ENCODE measurements around the gene ARHGEF39.
A peak's percentile ranks its signal among the peaks of the same experiment; 100 is the strongest.
"Not testable (repeated sequence)": the region's sequence is repeated elsewhere in the genome, so short reads cannot be mapped to it uniquely, and the experiment has no call there.

Gene ARHGEF39

DNA sequence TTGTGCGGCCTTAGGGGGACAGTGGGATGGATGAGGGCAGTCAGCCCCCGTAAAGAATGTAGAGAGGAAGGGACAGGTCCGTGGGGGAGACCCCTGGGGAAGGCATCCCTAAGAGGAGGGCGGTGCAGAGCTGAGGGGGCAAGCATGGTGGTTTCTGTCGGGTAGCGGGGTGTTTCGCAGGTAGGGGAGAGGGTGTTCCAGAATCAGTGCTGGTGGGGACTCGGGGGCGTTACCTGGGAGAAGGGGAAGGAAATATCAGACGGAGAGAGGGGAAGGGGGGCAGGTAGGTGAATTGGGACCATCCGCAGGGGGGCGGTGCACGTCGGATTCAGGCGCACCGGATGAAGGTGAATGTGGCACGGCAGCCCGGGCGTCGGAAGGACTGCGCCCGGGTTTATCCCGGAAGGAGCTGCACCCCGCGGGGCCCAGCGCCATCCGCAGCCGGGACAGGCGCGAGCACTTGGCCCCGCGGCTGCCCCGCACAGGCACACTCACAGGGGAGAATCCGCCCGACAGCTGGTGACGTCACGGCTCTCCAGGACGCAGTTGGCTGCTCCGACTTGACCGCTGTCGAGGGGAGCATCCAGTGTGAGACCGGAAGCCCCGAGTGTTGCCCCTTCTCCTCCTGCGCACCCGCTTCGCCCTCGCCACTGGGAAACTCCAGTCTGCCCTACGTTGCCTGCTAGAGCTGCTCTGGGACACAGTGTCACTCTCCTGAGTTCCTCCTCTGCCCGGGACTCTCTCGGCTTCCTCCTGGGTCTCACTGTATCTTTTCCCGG, 48.1 kb downstream of the ARHGEF39 start:
- DNase-seq: peak in 1 of 2 experiments; percentile 19

DNA sequence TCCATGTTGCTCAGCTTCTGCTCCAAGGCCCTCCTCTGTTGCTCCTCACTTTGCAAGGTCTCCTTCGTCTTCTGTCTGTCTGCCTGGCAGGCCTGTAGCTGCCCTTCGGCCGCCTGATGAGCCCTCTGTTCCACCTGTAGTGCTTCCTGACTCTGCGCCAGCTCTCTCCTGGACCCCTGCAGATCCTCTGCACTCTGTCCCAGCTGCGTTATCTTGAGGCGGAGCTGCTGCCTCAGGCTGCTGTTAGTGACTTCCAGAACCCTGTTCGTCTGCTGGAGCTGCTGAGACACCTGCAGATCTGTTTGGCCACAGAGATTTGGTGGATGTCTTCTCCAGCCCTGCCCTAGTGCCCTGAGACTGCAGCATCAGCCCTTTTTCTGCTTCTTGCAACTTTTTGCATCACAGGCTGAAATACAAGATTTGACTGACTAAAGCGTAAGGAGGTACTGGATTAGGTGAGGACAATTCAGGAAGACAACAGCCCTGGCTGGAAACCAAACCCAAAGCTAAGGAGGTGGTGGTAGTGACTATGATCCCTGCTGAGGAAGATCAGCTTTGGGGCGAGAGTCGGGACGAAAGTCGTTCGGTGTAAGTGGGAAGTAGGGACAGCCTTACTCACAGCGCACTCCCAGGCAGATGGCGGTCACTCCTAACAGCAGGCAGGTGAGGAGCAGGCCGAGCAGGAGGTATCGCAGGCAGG, 48.9 kb downstream of the ARHGEF39 start:
- DNase-seq: no peak

GRCh38 chr9:35612843-35613242, 52.2 kb downstream of the ARHGEF39 start:
- no peak for DNase-seq

- DNase-seq: not testable (repeated sequence)
These were observed 52.9 kb downstream of the ARHGEF39 start for GRCh38 chr9:35612066-35612465.

GRCh38 chr9:35611230-35611797, 53.7 kb downstream of the ARHGEF39 start:
- DNase-seq: peak in 1 of 2 experiments; percentile 2

DNA sequence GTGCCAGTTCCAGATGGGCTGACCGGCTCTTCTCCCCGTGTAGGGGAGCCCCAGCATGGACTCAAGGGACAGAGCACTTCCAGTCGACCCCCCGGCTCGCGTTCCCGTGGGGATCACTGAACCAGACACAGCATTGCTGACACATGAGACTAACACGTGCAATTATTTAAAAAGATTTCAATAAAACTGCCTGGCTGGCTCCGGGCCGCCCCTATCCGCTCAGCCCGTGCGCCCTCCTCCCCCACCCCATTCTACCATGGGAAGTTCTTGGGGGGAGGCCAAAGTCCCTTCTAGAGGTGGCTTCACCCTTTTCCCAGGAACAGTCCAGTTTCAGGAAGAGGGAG, 55.2 kb downstream of the ARHGEF39 start:
- no peak for DNase-seq

Measured in SW 1271 (cell line).